CD14-positive monocyte (primary cell): ENCODE data around the gene VCAN. TPM values are rescaled to one million over a fixed set of nuclear protein-coding genes. Genes with fewer than 3 reads are reported as not detected.

ENCODE experiments used
- DNase-seq, 3 donors: peaks; one replicate each; pipeline ENCODE4 v3.0.0-alpha.2; 2011 to 2022
- H2AFZ ChIP-seq: 2 replicates; pipeline ENCODE4 v1.6.0; 2012; ENCODE audit warnings: mild to moderate bottlenecking, low read depth, low read length, inconsistent platforms; ENCODE audit not compliant: insufficient read depth, poor library complexity, severe bottlenecking
- H3K27ac ChIP-seq, 2 donors: 1 replicate in 1 of 2; 2 replicates in 1 of 2; pipeline ENCODE4 v1.5.1; 2012 to 2013; ENCODE audit warnings: low read length in 2 of 2, control low read depth in 1 of 2, inconsistent platforms in 1 of 2, low read depth in 1 of 2, mild to moderate bottlenecking in 1 of 2
- H3K27me3 ChIP-seq, 2 donors: one replicate each; pipeline versions ENCODE4 v1.6.0 to v1.6.1; 2011 to 2013; ENCODE audit warnings: low read length in 2 of 2; ENCODE audit not compliant: control insufficient read depth in 2 of 2, insufficient read depth in 2 of 2
- H3K36me3 ChIP-seq, 2 donors: replicated peaks in 1 of 2; 1 replicate in 1 of 2; 2 replicates in 1 of 2; pipeline versions ENCODE4 v1.5.1 to v1.6.1; 2012 to 2013; ENCODE audit warnings: low read length in 2 of 2, control low read depth in 1 of 2, inconsistent platforms in 1 of 2, mild to moderate bottlenecking in 1 of 2; ENCODE audit not compliant: insufficient read depth in 2 of 2, control insufficient read depth in 1 of 2
- H3K4me1 ChIP-seq, 2 donors: 1 replicate in 1 of 2; 2 replicates in 1 of 2; pipeline versions ENCODE4 v1.5.1 to v1.6.1; 2012 to 2013; ENCODE audit warnings: low read length in 2 of 2, control low read depth in 1 of 2, inconsistent platforms in 1 of 2, mild to moderate bottlenecking in 1 of 2, moderate library complexity in 1 of 2; ENCODE audit not compliant: insufficient read depth in 2 of 2, control insufficient read depth in 1 of 2
- H3K4me2 ChIP-seq: replicated peaks from 2 replicates; pipeline ENCODE3; 2012; ENCODE audit warnings: low read length, moderate library complexity, mild to moderate bottlenecking; ENCODE audit not compliant: poor library complexity, severe bottlenecking; ENCODE audit errors: extremely low read depth
- H3K4me3 ChIP-seq, 3 experiments: fragments of 200-600 bp in 1 of 3; sonication (generic) in 1 of 3; replicated peaks in 1 of 3; 1 replicate in 2 of 3; 2 replicates in 1 of 3; pipeline ENCODE4 v1.5.1; 2011 to 2013; ENCODE audit warnings: low read length in 3 of 3, mild to moderate bottlenecking in 3 of 3, control low read depth in 2 of 3, low read depth in 2 of 3, inconsistent platforms in 1 of 3, moderate library complexity in 1 of 3
- H3K79me2 ChIP-seq: 2 replicates; pipeline ENCODE4 v1.6.0; 2012; ENCODE audit warnings: mild to moderate bottlenecking, control low read depth, inconsistent platforms, low read length, moderate library complexity; ENCODE audit not compliant: insufficient read depth
- H3K9ac ChIP-seq: 2 replicates; pipeline ENCODE4 v1.6.0; 2017; ENCODE audit warnings: low read length, mild to moderate bottlenecking; ENCODE audit not compliant: insufficient read depth, poor library complexity, severe bottlenecking
- H3K9me3 ChIP-seq, 2 donors: replicated peaks in 1 of 2; 1 replicate in 1 of 2; 2 replicates in 1 of 2; pipeline versions ENCODE4 v1.5.1 to v1.6.1; 2012 to 2013; ENCODE audit warnings: low read length in 2 of 2, control low read depth in 1 of 2; ENCODE audit not compliant: control insufficient read depth in 1 of 2, insufficient read depth in 1 of 2
- H4K20me1 ChIP-seq: 2 replicates; pipeline ENCODE4 v1.6.0; 2012; ENCODE audit warnings: mild to moderate bottlenecking, low read length, control low read depth, moderate library complexity; ENCODE audit not compliant: insufficient read depth
- H3K27ac Mint-ChIP-seq, 7 donors: one replicate each; pipeline ENCODE4 v1.8.0; 2020; ENCODE audit warnings: mild to moderate bottlenecking in 7 of 7, mixed read lengths in 7 of 7, moderate library complexity in 6 of 7, inconsistent platforms in 2 of 7
- H3K27me3 Mint-ChIP-seq, 3 donors: one replicate each; pipeline ENCODE4 v1.8.0; 2021 to 2022; ENCODE audit warnings: low read depth in 3 of 3, mild to moderate bottlenecking in 3 of 3, mixed read lengths in 3 of 3, moderate library complexity in 3 of 3, inconsistent platforms in 1 of 3
- H3K36me3 Mint-ChIP-seq, 2 donors: one replicate each; pipeline ENCODE4 v1.8.0; 2020; ENCODE audit warnings: mixed read lengths in 2 of 2, inconsistent platforms in 1 of 2, mild to moderate bottlenecking in 1 of 2
- H3K4me1 Mint-ChIP-seq: one replicate; pipeline ENCODE4 v1.8.0; 2020; ENCODE audit warnings: mild to moderate bottlenecking, mixed read lengths
- H3K4me3 Mint-ChIP-seq, 2 donors: one replicate each; pipeline ENCODE4 v1.8.0; 2020; ENCODE audit warnings: mild to moderate bottlenecking in 2 of 2, mixed read lengths in 2 of 2, moderate library complexity in 1 of 2
- H3K9me3 Mint-ChIP-seq, 7 donors: one replicate each; pipeline ENCODE4 v1.8.0; 2020 to 2022; ENCODE audit warnings: mixed read lengths in 7 of 7, mild to moderate bottlenecking in 6 of 7, moderate library complexity in 6 of 7, inconsistent platforms in 2 of 7
- WGBS: methylation state at CpG from one replicate; pipeline ENCODE4 v1.1.5; 2013; ENCODE audit warnings: missing lambda C conversion rate; ENCODE audit not compliant: insufficient coverage; 5-methylcytosine and 5-hydroxymethylcytosine counted together
- intact Hi-C, 2 donors: fragments of 100-400 bp; cut with micrococcal nuclease; formaldehyde crosslinking; loops; one replicate each; pipeline versions ENCODE4 v1.15.0 to v1.15.1; 2023
- polyA plus RNA-seq, 3 donors: library from polyadenylated mRNA; depleted of rRNA in 1 of 3; unstranded in 2 of 3; stranded (reverse) in 1 of 3; fragments of 300-500 nt in 2 of 3; fragments of >200 nt in 1 of 3; fragmentation: Illumina TruSeq in 2 of 3; gene quantifications; 1 replicate in 2 of 3; 2 replicates in 1 of 3; pipeline ENCODE4 v1.2.3, GENCODE V29; 2012 to 2021
- TF ChIP-seq, protein P1 (sequence below): fragments of 200-600 bp; IDR thresholded peaks from one replicate; pipeline ENCODE4 v1.8.0; 2022; ENCODE audit warnings: antibody characterized with exemption, mild to moderate bottlenecking

VCAN gene
- polyA plus RNA-seq, 3 donors: 417 to 844 (median 630) TPM

DNA sequence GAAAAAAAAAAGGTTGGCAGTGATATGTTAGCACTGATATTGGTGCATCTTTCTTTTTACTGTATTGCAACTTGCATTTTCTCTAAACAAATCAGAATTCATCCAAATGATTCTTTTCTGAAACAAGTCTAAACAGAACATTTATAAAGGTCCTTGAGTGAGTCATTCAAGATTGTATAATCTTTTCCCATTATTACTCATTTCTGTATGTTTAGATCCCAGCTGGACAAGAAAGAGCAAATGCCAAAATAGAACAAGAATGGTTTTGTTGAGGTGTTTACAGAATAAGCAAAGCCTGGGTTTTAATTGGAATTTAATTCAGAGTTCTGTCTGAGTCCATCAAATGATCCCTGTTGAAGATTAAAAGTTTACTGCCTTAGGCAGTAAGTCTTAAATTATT is 112.3 kb downstream of the VCAN start:
- Mint-ChIP-seq H3K36me3 (peaks cover 43 to 45% of the 10 kb centered on the region in 2 donors), H3K27me3 (no peaks in the 10 kb centered on the region), H3K9me3 (no peaks in the 10 kb centered on the region), H3K27ac (no peak overlapping the region), H3K4me1 (no peaks in the 10 kb centered on the region), H3K4me3 (no peak overlapping the region)
- Histone ChIP-seq H3K27ac (no peak overlapping the region), H3K9me3 (no peaks in the 10 kb centered on the region), H3K27me3 (no peaks in the 10 kb centered on the region), H3K9ac (no peak overlapping the region), H3K4me3 (no peak overlapping the region), H3K4me1 (no peaks in the 10 kb centered on the region), H3K79me2 (no peaks in the 10 kb centered on the region), H4K20me1 (peaks cover 97% of the 10 kb centered on the region), H2AFZ (no peak overlapping the region), H3K36me3 (peaks cover 45 to 47% of the 10 kb centered on the region in 2 donors), H3K4me2 (no peak overlapping the region)
- intact Hi-C loops: no loop called here
- TF ChIP-seq, protein P1, sequence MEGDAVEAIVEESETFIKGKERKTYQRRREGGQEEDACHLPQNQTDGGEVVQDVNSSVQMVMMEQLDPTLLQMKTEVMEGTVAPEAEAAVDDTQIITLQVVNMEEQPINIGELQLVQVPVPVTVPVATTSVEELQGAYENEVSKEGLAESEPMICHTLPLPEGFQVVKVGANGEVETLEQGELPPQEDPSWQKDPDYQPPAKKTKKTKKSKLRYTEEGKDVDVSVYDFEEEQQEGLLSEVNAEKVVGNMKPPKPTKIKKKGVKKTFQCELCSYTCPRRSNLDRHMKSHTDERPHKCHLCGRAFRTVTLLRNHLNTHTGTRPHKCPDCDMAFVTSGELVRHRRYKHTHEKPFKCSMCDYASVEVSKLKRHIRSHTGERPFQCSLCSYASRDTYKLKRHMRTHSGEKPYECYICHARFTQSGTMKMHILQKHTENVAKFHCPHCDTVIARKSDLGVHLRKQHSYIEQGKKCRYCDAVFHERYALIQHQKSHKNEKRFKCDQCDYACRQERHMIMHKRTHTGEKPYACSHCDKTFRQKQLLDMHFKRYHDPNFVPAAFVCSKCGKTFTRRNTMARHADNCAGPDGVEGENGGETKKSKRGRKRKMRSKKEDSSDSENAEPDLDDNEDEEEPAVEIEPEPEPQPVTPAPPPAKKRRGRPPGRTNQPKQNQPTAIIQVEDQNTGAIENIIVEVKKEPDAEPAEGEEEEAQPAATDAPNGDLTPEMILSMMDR: no peak
- DNase-seq: no peak

DNA sequence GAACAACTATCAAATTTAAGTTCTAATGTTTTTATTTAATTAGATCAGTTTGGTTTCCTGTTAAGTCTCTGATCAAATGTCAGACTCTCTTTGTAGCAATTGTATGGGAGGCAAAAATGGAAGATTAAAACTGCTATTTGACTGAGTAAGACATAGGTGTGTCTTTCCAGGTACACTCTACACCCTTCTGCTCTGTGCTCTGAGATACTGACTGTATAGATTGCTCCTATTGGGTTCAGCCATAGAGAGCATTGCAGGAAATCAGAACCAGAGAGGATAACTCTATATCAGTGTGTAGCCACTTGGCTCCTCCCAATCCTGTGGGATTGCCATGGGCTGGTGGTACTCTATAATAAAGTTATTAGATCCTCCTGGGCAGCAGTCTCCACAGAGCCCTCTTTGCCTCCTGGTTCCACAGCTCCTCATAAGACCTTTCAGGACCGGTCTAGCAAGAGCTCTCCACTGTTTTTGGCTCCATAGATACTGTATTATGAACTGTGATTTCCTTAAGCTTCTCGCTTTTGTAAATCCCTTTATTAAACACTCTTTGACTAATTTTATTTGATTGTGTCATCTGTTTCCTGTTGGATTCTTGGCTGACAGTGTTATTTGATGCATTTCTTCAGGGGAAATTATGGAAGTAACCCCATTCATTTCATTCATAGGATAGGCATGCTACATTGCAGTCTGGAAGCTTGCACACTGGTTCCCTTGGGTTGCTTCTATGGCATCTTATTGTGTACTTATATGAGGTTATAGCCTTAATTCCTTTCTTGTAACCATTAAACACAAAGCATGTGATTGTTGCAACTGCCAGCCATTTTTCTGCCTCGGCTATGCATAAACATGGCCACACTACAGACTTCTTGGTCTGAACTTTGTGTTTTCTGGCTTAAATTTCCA is 115.6 kb downstream of the VCAN start:
- no peaks in the 10 kb centered on the region for H3K27me3 ChIP-seq
- no peaks in the 10 kb centered on the region for H3K9me3 Mint-ChIP-seq
- peaks cover 0 to 2% (median 0%) of the 10 kb centered on the region in 3 donors for H3K27me3 Mint-ChIP-seq
- TF ChIP-seq, protein P1: no peak
- no peak overlapping the region for H3K4me3 Mint-ChIP-seq
- H3K9me3 ChIP-seq: no peaks in the 10 kb centered on the region
- H3K36me3 Mint-ChIP-seq: peaks cover 12 to 14% of the 10 kb centered on the region in 2 donors
- H3K27ac ChIP-seq: no peak overlapping the region
- no peak overlapping the region for H3K4me2 ChIP-seq
- H3K36me3 ChIP-seq: peaks cover 13 to 14% of the 10 kb centered on the region in 2 donors
- H2AFZ ChIP-seq: no peak overlapping the region
- intact Hi-C loops: no loop called here
- DNase-seq: no peak
- H3K4me1 ChIP-seq: no peaks in the 10 kb centered on the region
- H3K9ac ChIP-seq: no peak overlapping the region
- H4K20me1 ChIP-seq: peaks cover 64% of the 10 kb centered on the region
- H3K79me2 ChIP-seq: no peaks in the 10 kb centered on the region
- H3K4me3 ChIP-seq: no peak overlapping the region
- H3K27ac Mint-ChIP-seq: peak overlapping the region in 3 of 7 donors; percentile 17 to 64 (median 56)
- WGBS: 100% methylated on average over 1 of the region's 3 CpGs
- no peaks in the 10 kb centered on the region for H3K4me1 Mint-ChIP-seq
